Measurements from ENCODE around the gene STOML1. TPM values are rescaled to one million over a fixed set of nuclear protein-coding genes. Genes with fewer than 3 reads are reported as not detected.

The STOML1 gene
- polyA plus RNA-seq, 2 donors: 9.0 to 9.5 TPM

DNA sequence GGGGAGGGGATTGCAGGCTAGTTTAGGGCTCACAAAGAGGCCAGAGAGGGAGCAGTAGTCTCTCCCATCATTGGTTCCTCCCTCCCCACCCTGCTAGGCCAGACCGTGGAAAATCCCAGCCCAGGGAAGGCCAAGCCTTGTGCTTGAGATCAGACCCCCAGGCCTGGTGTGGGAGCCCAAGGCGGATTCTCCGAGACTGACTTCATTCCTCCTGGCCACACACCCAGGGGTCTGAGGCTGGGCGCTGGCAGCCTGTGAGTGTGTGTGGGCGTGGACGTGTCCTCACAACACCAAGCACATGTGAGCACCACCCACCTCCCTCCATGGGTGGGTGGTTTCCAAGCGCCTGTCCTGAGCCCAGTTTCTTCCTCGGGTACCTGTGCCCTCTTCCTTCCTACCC is 61.7 kb downstream of the STOML1 start:
- Histone ChIP-seq H3K4me3 (ENCODE audit: low read depth in 1 of 2, low read length in 2 of 2) (no peak overlapping the region), H3K9me3 (ENCODE audit: control insufficient read depth in 2 of 2, insufficient read depth in 1 of 2, low read depth in 1 of 2, low read length in 1 of 2) (peaks cover 0 to 3% of the 10 kb centered on the region in 2 donors), H3K36me3 (ENCODE audit: control insufficient read depth in 2 of 2, insufficient read depth in 2 of 2, low read length in 1 of 2) (no peaks in the 10 kb centered on the region), H3K27ac (ENCODE audit: low read depth in 2 of 2, low read length in 1 of 2) (no peak overlapping the region), H3K4me1 (ENCODE audit: control insufficient read depth in 2 of 2, insufficient read depth in 2 of 2, low read length in 1 of 2) (peaks cover 0 to 22% of the 10 kb centered on the region in 2 donors), H3K27me3 (ENCODE audit: control insufficient read depth in 1 of 2, insufficient read depth in 2 of 2, low read length in 2 of 2) (no peaks in the 10 kb centered on the region)
- WGBS, 2 donors: 36 to 50% methylated on average over 8 of the region's 8 CpGs

DNA sequence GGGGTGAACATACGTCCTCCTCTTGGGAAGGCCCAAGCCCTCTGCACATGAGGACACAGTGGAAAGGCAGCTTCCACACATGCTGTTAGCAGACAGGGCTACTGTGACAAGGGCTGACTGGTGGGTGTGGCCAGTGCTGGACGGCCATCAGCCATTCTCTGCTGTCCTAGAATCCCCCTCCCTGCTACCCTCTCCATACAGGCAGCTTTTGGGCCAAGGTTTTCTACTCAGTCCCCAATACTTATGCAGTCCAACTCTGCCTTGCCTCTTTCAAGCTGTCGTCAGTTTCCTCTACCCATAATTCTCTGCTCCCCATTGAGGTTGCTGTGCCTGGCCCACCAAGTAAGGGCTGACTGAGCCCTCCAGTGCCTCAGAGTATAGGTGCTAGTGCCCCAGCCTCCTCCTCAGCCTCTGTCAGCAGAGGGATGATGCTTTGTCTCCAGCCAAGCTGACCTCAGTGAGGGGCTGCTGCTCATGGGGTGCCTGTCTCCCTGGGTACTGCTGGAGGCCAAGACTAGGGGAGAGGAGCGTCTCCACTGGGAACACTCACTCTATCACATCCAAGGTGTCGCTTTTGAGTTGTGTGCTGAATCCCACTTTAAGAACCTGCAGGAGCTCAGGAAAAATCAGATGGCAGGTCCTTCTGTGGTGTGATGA is 63.0 kb downstream of the STOML1 start:
- 66 to 72% methylated on average over 5 of the region's 5 CpGs for WGBS, 2 donors
- Histone ChIP-seq H3K27ac (ENCODE audit: low read depth in 2 of 2, low read length in 1 of 2) (no peak overlapping the region), H3K36me3 (ENCODE audit: control insufficient read depth in 2 of 2, insufficient read depth in 2 of 2, low read length in 1 of 2) (no peaks in the 10 kb centered on the region), H3K27me3 (ENCODE audit: control insufficient read depth in 1 of 2, insufficient read depth in 2 of 2, low read length in 2 of 2) (no peaks in the 10 kb centered on the region), H3K4me1 (ENCODE audit: control insufficient read depth in 2 of 2, insufficient read depth in 2 of 2, low read length in 1 of 2) (peaks cover 0 to 27% of the 10 kb centered on the region in 2 donors), H3K4me3 (ENCODE audit: low read depth in 1 of 2, low read length in 2 of 2) (no peak overlapping the region), H3K9me3 (ENCODE audit: control insufficient read depth in 2 of 2, insufficient read depth in 1 of 2, low read depth in 1 of 2, low read length in 1 of 2) (peaks cover 0 to 3% of the 10 kb centered on the region in 2 donors)

Other genes starting within 250 kb of the STOML1 start
- 10 to 100 TPM; 12.8 to 14.9 TPM for gene INSYN1, start 238.9 kb downstream of the STOML1 start, polyA plus RNA-seq
- gene TBC1D21, start 118.7 kb downstream of the STOML1 start, polyA plus RNA-seq: not detected
- gene LOXL1, start 65.8 kb downstream of the STOML1 start, polyA plus RNA-seq: 1 to 10 TPM; 7.2 to 9.6 TPM
- 10 to 100 TPM; 16.9 to 18.8 TPM for gene PML, start 2.4 kb upstream of the STOML1 start, polyA plus RNA-seq
- gene GOLGA6A, start 90.3 kb upstream of the STOML1 start, polyA plus RNA-seq: under 1 TPM; 0.02 TPM
- gene ISLR2, start 138.3 kb upstream of the STOML1 start, polyA plus RNA-seq: under 1 TPM; 0.10 to 0.12 TPM
- gene ISLR, start 181.4 kb upstream of the STOML1 start, polyA plus RNA-seq: 1 to 10 TPM; 2.3 to 5.3 TPM
- under 1 TPM; 0.65 to 0.79 TPM for gene STRA6, start 210.5 kb upstream of the STOML1 start, polyA plus RNA-seq
- gene CCDC33, start 244.0 kb upstream of the STOML1 start, polyA plus RNA-seq: not detected

Data from esophagus (tissue), 2 donors.